Lower leg skin (tissue), 3 donors: ENCODE data around the gene EIPR1.

Experiments used
- CTCF ChIP-seq, 3 donors: fragments of 450-650 bp; IDR thresholded peaks; one replicate each; pipeline ENCODE4 v1.5.1; 2016; ENCODE audit warnings: antibody characterized with exemption in 3 of 3, mild to moderate bottlenecking in 3 of 3, moderate library complexity in 2 of 3
- POLR2A ChIP-seq, 2 donors: fragments of 450-650 bp; IDR thresholded peaks; one replicate each; pipeline ENCODE4 v1.6.1; 2016 to 2017; ENCODE audit warnings: antibody characterized with exemption in 2 of 2, mild to moderate bottlenecking in 1 of 2, moderate library complexity in 1 of 2

GRCh38 chr2:3326182-3326537 lies 51.5 kb downstream of the EIPR1 start:
- TF ChIP-seq CTCF (IDR thresholded peaks at IDR 0.05) (no peak), POLR2A (IDR thresholded peaks at IDR 0.05) (no peak)
